MG63 (cell line): ENCODE data around the gene ESPNL. TPM values are rescaled to one million over a fixed set of nuclear protein-coding genes. Genes with fewer than 3 reads are reported as not detected.

Experiments used
- DNase-seq: peaks from one replicate; pipeline ENCODE4 v3.0.0-alpha.2; 2020
- H3K27me3 ChIP-seq: fragments of 250-450 bp; sonication (Bioruptor Pico); 2 replicates; pipeline ENCODE4 v1.5.1; 2020; ENCODE audit warnings: mild to moderate bottlenecking, moderate library complexity
- H3K36me3 ChIP-seq: fragments of 250-450 bp; sonication (Bioruptor Pico); 2 replicates; pipeline ENCODE4 v1.5.1; 2020; ENCODE audit warnings: mild to moderate bottlenecking, moderate library complexity
- H3K4me3 ChIP-seq: fragments of 250-450 bp; sonication (Bioruptor Pico); 2 replicates; pipeline ENCODE4 v1.5.1; 2020; ENCODE audit warnings: mild to moderate bottlenecking, moderate library complexity
- H3K9me3 ChIP-seq: fragments of 250-450 bp; sonication (Bioruptor Pico); 2 replicates; pipeline ENCODE4 v1.5.1; 2020; ENCODE audit warnings: mild to moderate bottlenecking, moderate library complexity
- total RNA-seq: library from RNA; depleted of rRNA; stranded (reverse); fragments of >200 nt; shearing (Covaris generic); gene quantifications from 2 replicates; pipeline ENCODE4 v1.2.3, GENCODE V29; 2014; ENCODE audit warnings: low replicate concordance

The ESPNL gene
- total RNA-seq, 1 experiment from 2014 or later, result 0.03 TPM

- H3K27me3 ChIP-seq, result no peaks in the 10 kb centered on the region
- no peak overlapping the region for H3K4me3 ChIP-seq
- H3K9me3 ChIP-seq, result no peaks in the 10 kb centered on the region
- no peak for DNase-seq
- no peaks in the 10 kb centered on the region for H3K36me3 ChIP-seq
These were observed 39.9 kb downstream of the ESPNL start for GRCh38 chr2:238140040-238140439.

GRCh38 chr2:238140721-238141540 lies 40.8 kb downstream of the ESPNL start:
- DNase-seq, result no peak
- Histone ChIP-seq H3K27me3 (no peaks in the 10 kb centered on the region), H3K4me3 (no peak overlapping the region), H3K9me3 (no peaks in the 10 kb centered on the region), H3K36me3 (no peaks in the 10 kb centered on the region)

- Histone ChIP-seq H3K4me3 (no peak overlapping the region), H3K9me3 (no peaks in the 10 kb centered on the region), H3K36me3 (no peaks in the 10 kb centered on the region), H3K27me3 (no peaks in the 10 kb centered on the region)
- peak; percentile 74 for DNase-seq
These were observed 41.6 kb downstream of the ESPNL start for GRCh38 chr2:238141541-238142318.

GRCh38 chr2:238142382-238143205 lies 42.5 kb downstream of the ESPNL start:
- H3K27me3 ChIP-seq, result no peaks in the 10 kb centered on the region
- no peaks in the 10 kb centered on the region for H3K9me3 ChIP-seq
- DNase-seq, result no peak
- H3K4me3 ChIP-seq, result no peak overlapping the region
- H3K36me3 ChIP-seq, result no peaks in the 10 kb centered on the region

- H3K4me3 ChIP-seq, result no peak overlapping the region
- no peaks in the 10 kb centered on the region for H3K27me3 ChIP-seq
- H3K9me3 ChIP-seq, result no peaks in the 10 kb centered on the region
- H3K36me3 ChIP-seq, result no peaks in the 10 kb centered on the region
- peak; percentile 87 for DNase-seq
These were observed 43.3 kb downstream of the ESPNL start for GRCh38 chr2:238143239-238143951.

GRCh38 chr2:238144262-238144661 lies 44.1 kb downstream of the ESPNL start:
- Histone ChIP-seq H3K4me3 (no peak overlapping the region), H3K36me3 (no peaks in the 10 kb centered on the region), H3K9me3 (no peaks in the 10 kb centered on the region), H3K27me3 (no peaks in the 10 kb centered on the region)
- DNase-seq, result no peak

GRCh38 chr2:238145046-238145445 lies 44.9 kb downstream of the ESPNL start:
- no peak overlapping the region for H3K4me3 ChIP-seq
- no peaks in the 10 kb centered on the region for H3K27me3 ChIP-seq
- H3K36me3 ChIP-seq, result no peaks in the 10 kb centered on the region
- no peak for DNase-seq
- no peaks in the 10 kb centered on the region for H3K9me3 ChIP-seq

- H3K36me3 ChIP-seq, result no peaks in the 10 kb centered on the region
- no peaks in the 10 kb centered on the region for H3K27me3 ChIP-seq
- no peak overlapping the region for H3K4me3 ChIP-seq
- H3K9me3 ChIP-seq, result no peaks in the 10 kb centered on the region
- DNase-seq, result no peak
These were observed 45.7 kb downstream of the ESPNL start for GRCh38 chr2:238145851-238146250.

GRCh38 chr2:238146884-238147544 lies 46.9 kb downstream of the ESPNL start:
- Histone ChIP-seq H3K27me3 (no peaks in the 10 kb centered on the region), H3K4me3 (no peak overlapping the region), H3K9me3 (no peaks in the 10 kb centered on the region), H3K36me3 (no peaks in the 10 kb centered on the region)
- DNase-seq, result no peak

- Histone ChIP-seq H3K36me3 (no peaks in the 10 kb centered on the region), H3K9me3 (no peaks in the 10 kb centered on the region), H3K27me3 (no peaks in the 10 kb centered on the region), H3K4me3 (no peak overlapping the region)
- no peak for DNase-seq
These were observed 48.8 kb downstream of the ESPNL start for GRCh38 chr2:238148981-238149380.

- H3K27me3 ChIP-seq, result no peaks in the 10 kb centered on the region
These were observed 49.9 kb downstream of the ESPNL start for GRCh38 chr2:238149841-238150572.

GRCh38 chr2:238150686-238151085 lies 50.5 kb downstream of the ESPNL start:
- Histone ChIP-seq H3K36me3 (no peaks in the 10 kb centered on the region), H3K4me3 (no peak overlapping the region), H3K27me3 (no peaks in the 10 kb centered on the region), H3K9me3 (no peaks in the 10 kb centered on the region)
- no peak for DNase-seq

More at GRCh38 chr2:238149841-238150572, 49.9 kb downstream of the ESPNL start:
- H3K4me3 ChIP-seq, result no peak overlapping the region
- no peak for DNase-seq
- H3K36me3 ChIP-seq, result no peaks in the 10 kb centered on the region
- H3K9me3 ChIP-seq, result no peaks in the 10 kb centered on the region

- Histone ChIP-seq H3K27me3 (no peaks in the 10 kb centered on the region), H3K4me3 (no peak overlapping the region), H3K36me3 (no peaks in the 10 kb centered on the region), H3K9me3 (no peaks in the 10 kb centered on the region)
- no peak for DNase-seq
These were observed 51.1 kb downstream of the ESPNL start for GRCh38 chr2:238151205-238151604.

GRCh38 chr2:238151628-238152235 lies 51.6 kb downstream of the ESPNL start:
- Histone ChIP-seq H3K36me3 (no peaks in the 10 kb centered on the region), H3K27me3 (no peaks in the 10 kb centered on the region), H3K9me3 (no peaks in the 10 kb centered on the region), H3K4me3 (no peak overlapping the region)
- DNase-seq, result no peak
